Measurements from ENCODE around the gene ZNF778. TPM values are rescaled to one million over a fixed set of nuclear protein-coding genes. Genes with fewer than 3 reads are reported as not detected.
A peak's percentile ranks its signal among the peaks of the same experiment; 100 is the strongest.

Gene ZNF778
- total and polyA plus RNA-seq, 2 of the 8 experiments (the other 6 are each of a cell fraction or from before 2014, with no cell fraction given), result 9.5 to 21.9 TPM

DNA sequence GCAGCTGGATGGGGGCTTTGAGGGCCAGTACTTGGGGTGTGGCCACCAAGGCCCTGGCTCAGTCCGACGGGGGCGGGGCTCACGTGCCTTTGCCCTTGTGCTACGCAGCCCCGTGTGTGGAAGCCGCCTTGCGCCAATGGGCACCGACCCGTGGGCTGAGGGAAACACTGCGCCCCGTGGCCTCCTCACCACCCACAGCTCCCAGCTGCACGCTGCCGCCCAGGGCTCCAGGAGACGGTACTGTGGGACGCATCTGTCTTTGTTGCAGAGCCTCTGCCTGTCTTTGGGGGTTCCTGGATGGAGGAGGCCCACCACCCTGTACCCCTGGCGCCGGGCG, 38.4 kb upstream of the ZNF778 start:
- no peak overlapping the region for H3K4me3 ChIP-seq (ENCODE audit: extremely low read depth in 1 of 4, insufficient read depth in 2 of 4, low read depth in 3 of 4, low read length in 4 of 4)
- no peak overlapping the region for H3K9ac ChIP-seq (replicated peaks in 1 of 4; ENCODE audit: extremely low read depth in 1 of 4, low read depth in 3 of 4, low read length in 3 of 4)
- no peak overlapping the region for H3K56ac ChIP-seq (replicated peaks; ENCODE audit: insufficient read length, low read depth, low read length)
- H4K20me1 ChIP-seq (replicated peaks in 1 of 2; ENCODE audit: control insufficient read depth in 1 of 2, insufficient read depth in 2 of 2, low read length in 2 of 2), result no peaks in the 10 kb centered on the region
- 94% methylated on average over 17 of the region's 19 CpGs; no CpG with 5 or more reads in 1 of the 2 experiments for WGBS, 2 experiments (ENCODE audit: extremely low coverage in 1 of 2, insufficient coverage in 1 of 2, insufficient read length in 1 of 2, insufficient replicate concordance in 2 of 2, low coverage in 1 of 2, low lambda C conversion rate in 2 of 2, missing lambda C conversion rate in 1 of 2)
- ChIA-PET POLR2A (ENCODE audit: partially characterized antibody) (no interaction called here), CTCF (ENCODE audit: partially characterized antibody) (interaction anchor here (1.1 to 3.0 kb wide), 4 partner anchors 8 to 363 kb away, joined by 3 to 11 read pairs (median 4); no protein-coding TSS in a partner anchor)
- H3K4me1 ChIP-seq (replicated peaks in 1 of 4; ENCODE audit: control insufficient read depth in 3 of 4, insufficient read depth in 4 of 4, low read length in 3 of 4), result peaks cover 0 to 3% (median 1%) of the 10 kb centered on the region in 4 experiments; a peak in 3 of 7 replicates
- no peak for DNase-seq (ENCODE audit: low read depth in 1 of 2, low spot score in 2 of 2)
- H3K9me3 ChIP-seq (ENCODE audit: insufficient read depth in 2 of 2, low read depth in 1 of 2, low read length in 1 of 2), result no peaks in the 10 kb centered on the region
- no peak overlapping the region for H2BK20ac ChIP-seq (ENCODE audit: low read length)
- no peak for FAIRE-seq
- H3K79me1 ChIP-seq (ENCODE audit: low read depth, low read length), result no peaks in the 10 kb centered on the region
- H2BK120ac ChIP-seq (replicated peaks; ENCODE audit: low read depth, low read length), result no peak overlapping the region
- H3K18ac ChIP-seq (ENCODE audit: extremely low read depth, low read length), result no peak overlapping the region
- H3K27ac ChIP-seq (ENCODE audit: low read depth, low read length), result no peak overlapping the region
- TF ChIP-seq ASH2L (IDR thresholded peaks at IDR 0.05; ENCODE audit: low read length), result no peak
- no peak overlapping the region for H3K14ac ChIP-seq (ENCODE audit: insufficient read length)
- 0 out of 2 replicates have a peak overlapping the region, but pooled peaks have one; percentile 81 for H2BK15ac ChIP-seq (ENCODE audit: low read length)
- no peak overlapping the region for H3K23ac ChIP-seq (ENCODE audit: insufficient read length)
- no peak overlapping the region for H4K5ac ChIP-seq (ENCODE audit: insufficient read length, low read depth, low read length)
- no peaks in the 10 kb centered on the region for H3K36me3 ChIP-seq (ENCODE audit: control insufficient read depth in 2 of 4, insufficient read depth in 4 of 4, low read length in 3 of 4)
- H4K8ac ChIP-seq (ENCODE audit: extremely low read depth, insufficient read depth, low read length), result peak overlapping the region; percentile 25; the same call in 1 of the 2 replicates
- no peak overlapping the region for H4K91ac ChIP-seq (replicated peaks; ENCODE audit: insufficient read length, low read length)
- no peak overlapping the region for H2AK5ac ChIP-seq (ENCODE audit: low read depth, low read length)
- no peaks in the 10 kb centered on the region for H3K23me2 ChIP-seq (ENCODE audit: low read depth, low read length)
- no peaks in the 10 kb centered on the region for H3K79me2 ChIP-seq (ENCODE audit: control insufficient read depth in 1 of 2, insufficient read depth in 2 of 2, low read length in 2 of 2)
- no peaks in the 10 kb centered on the region; a peak in 1 of 7 replicates for H3K27me3 ChIP-seq (replicated peaks in 1 of 4; ENCODE audit: control insufficient read depth in 3 of 4, extremely low read depth in 1 of 4, insufficient read depth in 3 of 4, low read length in 3 of 4)
- H3K4me2 ChIP-seq (ENCODE audit: insufficient read depth in 1 of 2, low read depth in 2 of 2, low read length in 2 of 2), result no peak overlapping the region
- no peak overlapping the region for H2AFZ ChIP-seq (ENCODE audit: low read length)
- H2BK12ac ChIP-seq (ENCODE audit: low read depth, low read length), result no peak overlapping the region
- H3K4ac ChIP-seq (replicated peaks; ENCODE audit: insufficient read length, low read depth, low read length), result no peak overlapping the region
- no peak overlapping the region for H2BK5ac ChIP-seq (ENCODE audit: low read depth, low read length)
